Measurements from ENCODE around the gene KRT37.

The KRT37 gene

GRCh38 chr17:41393826-41394225, 30.6 kb downstream of the KRT37 start:
- H3K36me3 ChIP-seq (replicated peaks) = no peaks in the 10 kb centered on the region
- DNase-seq = no peak
- no peak overlapping the region for H3K27ac ChIP-seq
- H3K4me3 ChIP-seq (ENCODE audit: low read depth, low read length) = no peak overlapping the region
- in situ Hi-C loops (cut with HindIII; ENCODE audit: low pct_ligation_motif_present, low sequenced_read_pairs) = no loop called here
- no peaks in the 10 kb centered on the region for H3K27me3 ChIP-seq (replicated peaks)
- TF ChIP-seq CTCF (IDR thresholded peaks at IDR 0.05; ENCODE audit: low read depth, low read length, missing control alignments) = no peak

- Histone ChIP-seq H3K27ac (no peak overlapping the region), H3K27me3 (replicated peaks) (no peaks in the 10 kb centered on the region), H3K4me3 (ENCODE audit: low read depth, low read length) (no peak overlapping the region), H3K36me3 (replicated peaks) (no peaks in the 10 kb centered on the region)
- in situ Hi-C loops (cut with HindIII; ENCODE audit: low pct_ligation_motif_present, low sequenced_read_pairs) = no loop called here
- DNase-seq = no peak
- TF ChIP-seq CTCF (IDR thresholded peaks at IDR 0.05; ENCODE audit: low read depth, low read length, missing control alignments) = no peak
These were observed 31.1 kb downstream of the KRT37 start for GRCh38 chr17:41393294-41393693.

- in situ Hi-C loops (cut with HindIII; ENCODE audit: low pct_ligation_motif_present, low sequenced_read_pairs) = no loop called here
- H3K4me3 ChIP-seq (ENCODE audit: low read depth, low read length) = no peak overlapping the region
- no peak for TF ChIP-seq CTCF (IDR thresholded peaks at IDR 0.05; ENCODE audit: low read depth, low read length, missing control alignments)
- no peak overlapping the region for H3K27ac ChIP-seq
- DNase-seq = no peak
- H3K27me3 ChIP-seq (replicated peaks) = no peaks in the 10 kb centered on the region
- H3K36me3 ChIP-seq (replicated peaks) = no peaks in the 10 kb centered on the region
These were observed 32.1 kb downstream of the KRT37 start for GRCh38 chr17:41392278-41392677.

GRCh38 chr17:41391535-41391934, 32.9 kb downstream of the KRT37 start:
- Histone ChIP-seq H3K27me3 (replicated peaks) (no peaks in the 10 kb centered on the region), H3K4me3 (ENCODE audit: low read depth, low read length) (no peak overlapping the region), H3K27ac (no peak overlapping the region), H3K36me3 (replicated peaks) (no peaks in the 10 kb centered on the region)
- no peak for TF ChIP-seq CTCF (IDR thresholded peaks at IDR 0.05; ENCODE audit: low read depth, low read length, missing control alignments)
- DNase-seq = no peak
- in situ Hi-C loops (cut with HindIII; ENCODE audit: low pct_ligation_motif_present, low sequenced_read_pairs) = no loop called here

- no peaks in the 10 kb centered on the region for H3K36me3 ChIP-seq (replicated peaks)
- no peak overlapping the region for H3K4me3 ChIP-seq (ENCODE audit: low read depth, low read length)
- no peak for DNase-seq
- no peak for TF ChIP-seq CTCF (IDR thresholded peaks at IDR 0.05; ENCODE audit: low read depth, low read length, missing control alignments)
- in situ Hi-C loops (cut with HindIII; ENCODE audit: low pct_ligation_motif_present, low sequenced_read_pairs) = no loop called here
- no peaks in the 10 kb centered on the region for H3K27me3 ChIP-seq (replicated peaks)
- H3K27ac ChIP-seq = no peak overlapping the region
These were observed 33.9 kb downstream of the KRT37 start for GRCh38 chr17:41390411-41390938.

- no peak for DNase-seq
- Histone ChIP-seq H3K4me3 (ENCODE audit: low read depth, low read length) (no peak overlapping the region), H3K27ac (no peak overlapping the region), H3K36me3 (replicated peaks) (no peaks in the 10 kb centered on the region), H3K27me3 (replicated peaks) (no peaks in the 10 kb centered on the region)
- in situ Hi-C loops (cut with HindIII; ENCODE audit: low pct_ligation_motif_present, low sequenced_read_pairs) = no loop called here
- no peak for TF ChIP-seq CTCF (IDR thresholded peaks at IDR 0.05; ENCODE audit: low read depth, low read length, missing control alignments)
These were observed 36.7 kb downstream of the KRT37 start for GRCh38 chr17:41387670-41388069.

All from brain microvascular endothelial cell (primary cell).